ENCODE results near the gene CFAP126.
"Not testable (repeated sequence)": the region's sequence is repeated elsewhere in the genome, so short reads cannot be mapped to it uniquely, and the experiment has no call there.

Gene CFAP126

GRCh38 chr1:161359291-161359690 lies 8.4 kb downstream of the CFAP126 start:
- H3K27ac Mint-ChIP-seq, result peak overlapping the region; percentile 24
- ATAC-seq (ENCODE audit: low read depth), result no peak
- H3K27me3 Mint-ChIP-seq, result no peaks in the 10 kb centered on the region
- peaks cover 19% of the 10 kb centered on the region for H3K36me3 Mint-ChIP-seq
- H3K9me3 Mint-ChIP-seq, result no peaks in the 10 kb centered on the region
- no peak overlapping the region for H3K4me3 Mint-ChIP-seq
- DNase-seq (ENCODE audit: low spot score in 2 of 2), result no peak
- peaks cover 2% of the 10 kb centered on the region for H3K4me1 Mint-ChIP-seq

DNA sequence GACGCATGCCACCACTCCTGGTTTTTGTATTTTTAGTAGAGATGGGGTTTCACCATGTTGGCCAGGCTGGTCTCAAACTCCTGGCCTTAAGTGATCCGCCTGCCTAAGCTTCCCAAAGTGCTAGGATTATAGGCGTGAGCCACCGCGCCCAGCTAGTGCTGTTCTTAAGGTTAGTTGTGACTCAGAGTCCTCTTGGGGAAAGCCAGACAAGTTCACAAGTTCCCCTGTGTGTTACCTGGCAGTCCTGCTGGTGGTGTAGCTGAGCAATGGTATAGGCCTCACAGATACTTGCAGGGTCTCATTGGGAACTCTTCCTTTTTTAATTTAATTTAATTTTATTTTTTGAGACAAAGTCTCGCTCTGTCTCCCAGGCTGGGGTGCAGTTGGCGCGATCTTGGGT lies 10.6 kb downstream of the CFAP126 start:
- Mint-ChIP-seq H3K4me3 (no peak overlapping the region), H3K4me1 (peaks cover 2% of the 10 kb centered on the region), H3K9me3 (no peaks in the 10 kb centered on the region), H3K27ac (no peak overlapping the region), H3K27me3 (no peaks in the 10 kb centered on the region), H3K36me3 (peaks cover 17% of the 10 kb centered on the region)
- DNase-seq (ENCODE audit: low spot score in 2 of 2) (no peak), ATAC-seq (ENCODE audit: low read depth) (no peak)

DNA sequence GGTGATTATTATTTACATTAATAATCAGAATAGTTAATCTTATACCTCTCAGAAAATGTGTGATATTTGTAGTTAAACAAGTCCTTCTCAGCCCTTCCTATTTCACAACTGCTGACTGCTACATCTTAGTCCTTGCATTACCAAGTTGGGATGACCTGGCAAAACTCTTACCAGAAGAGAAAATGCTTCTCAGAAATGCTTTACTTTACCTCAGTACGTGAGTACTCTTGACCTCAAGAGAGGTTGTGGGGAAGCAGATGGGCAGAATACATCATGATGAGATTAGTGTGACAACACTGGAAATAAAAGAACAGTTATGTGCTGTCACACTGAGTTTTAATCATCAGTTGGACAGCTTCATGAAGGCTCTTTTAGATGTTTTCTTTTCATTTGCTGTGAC lies 16.2 kb downstream of the CFAP126 start:
- no peak for DNase-seq (ENCODE audit: low spot score in 2 of 2)
- H3K27ac Mint-ChIP-seq, result no peak overlapping the region
- no peak for ATAC-seq (ENCODE audit: low read depth)
- no peaks in the 10 kb centered on the region for H3K27me3 Mint-ChIP-seq
- no peaks in the 10 kb centered on the region for H3K9me3 Mint-ChIP-seq
- no peaks in the 10 kb centered on the region for H3K4me1 Mint-ChIP-seq
- H3K36me3 Mint-ChIP-seq, result peaks cover 12% of the 10 kb centered on the region
- H3K4me3 Mint-ChIP-seq, result no peak overlapping the region

- H3K27me3 Mint-ChIP-seq, result no peaks in the 10 kb centered on the region
- H3K36me3 Mint-ChIP-seq, result peaks cover 10% of the 10 kb centered on the region
- H3K4me1 Mint-ChIP-seq, result no peaks in the 10 kb centered on the region
- DNase-seq (ENCODE audit: low spot score in 2 of 2), result no peak
- ATAC-seq (ENCODE audit: low read depth), result no peak
- H3K27ac Mint-ChIP-seq, result no peak overlapping the region
- no peaks in the 10 kb centered on the region for H3K9me3 Mint-ChIP-seq
- no peak overlapping the region for H3K4me3 Mint-ChIP-seq
Measured at GRCh38 chr1:161350671-161351070, 17.0 kb downstream of the CFAP126 start.

DNA sequence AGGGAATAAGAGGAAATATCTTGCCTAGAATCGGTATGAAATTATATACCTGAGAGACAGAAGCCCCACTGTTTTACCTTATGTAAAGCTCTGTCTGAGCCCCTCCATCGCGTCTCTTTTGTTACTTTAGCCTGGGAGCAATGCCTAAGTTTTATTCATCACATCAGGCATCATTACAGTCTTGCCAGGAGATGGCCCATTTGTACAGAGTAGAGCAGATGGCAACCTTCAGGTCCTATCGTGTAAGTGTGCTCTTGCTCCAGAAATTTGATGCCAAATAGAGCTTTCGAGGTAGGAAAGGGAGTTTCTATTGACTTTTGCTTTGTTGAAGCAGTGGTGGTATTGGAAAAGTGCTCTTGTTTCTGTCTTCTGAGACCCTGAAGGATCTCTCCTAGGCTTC lies 24.9 kb downstream of the CFAP126 start:
- Mint-ChIP-seq H3K27ac (no peak overlapping the region), H3K9me3 (no peaks in the 10 kb centered on the region), H3K4me1 (peaks cover 3% of the 10 kb centered on the region), H3K27me3 (no peaks in the 10 kb centered on the region), H3K4me3 (no peak overlapping the region), H3K36me3 (peaks cover 16% of the 10 kb centered on the region)
- no peak for ATAC-seq (ENCODE audit: low read depth)
- no peak for DNase-seq (ENCODE audit: low spot score in 2 of 2)

- Mint-ChIP-seq H3K4me1 (peaks cover 3% of the 10 kb centered on the region), H3K4me3 (no peak overlapping the region), H3K27ac (no peak overlapping the region), H3K36me3 (peaks cover 16% of the 10 kb centered on the region), H3K9me3 (no peaks in the 10 kb centered on the region), H3K27me3 (no peaks in the 10 kb centered on the region)
- DNase-seq (ENCODE audit: low spot score in 2 of 2) (no peak), ATAC-seq (ENCODE audit: low read depth) (no peak)
Measured at GRCh38 chr1:161342177-161342576, 25.5 kb downstream of the CFAP126 start.

DNA sequence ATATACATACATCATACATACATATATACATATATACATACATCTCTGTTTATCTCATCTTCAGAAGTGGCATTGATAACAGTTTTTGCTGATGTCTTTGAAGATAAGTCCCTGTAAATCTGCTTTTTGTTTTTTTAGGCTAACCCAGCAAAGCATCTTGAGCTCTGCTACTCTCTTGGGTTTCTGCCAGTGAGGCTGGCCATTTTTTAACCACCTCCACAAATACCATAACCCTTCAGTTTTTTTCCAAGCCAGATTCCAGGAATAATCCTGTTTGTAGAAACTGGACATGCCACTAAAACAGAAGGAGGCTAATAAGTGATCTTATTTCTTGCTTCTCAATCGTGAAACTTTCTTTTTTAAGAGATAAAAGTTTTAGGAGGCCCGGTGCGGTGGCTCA lies 31.9 kb downstream of the CFAP126 start:
- H3K27ac Mint-ChIP-seq, result no peak overlapping the region
- no peak overlapping the region for H3K4me3 Mint-ChIP-seq
- H3K9me3 Mint-ChIP-seq, result no peaks in the 10 kb centered on the region
- ATAC-seq (ENCODE audit: low read depth), result no peak
- no peaks in the 10 kb centered on the region for H3K27me3 Mint-ChIP-seq
- no peaks in the 10 kb centered on the region for H3K4me1 Mint-ChIP-seq
- peaks cover 36% of the 10 kb centered on the region for H3K36me3 Mint-ChIP-seq
- DNase-seq (ENCODE audit: low spot score in 2 of 2), result no peak

- no peaks in the 10 kb centered on the region for H3K9me3 Mint-ChIP-seq
- peaks cover 41% of the 10 kb centered on the region for H3K36me3 Mint-ChIP-seq
- no peaks in the 10 kb centered on the region for H3K4me1 Mint-ChIP-seq
- no peak for DNase-seq (ENCODE audit: low spot score in 2 of 2)
- no peak overlapping the region for H3K27ac Mint-ChIP-seq
- H3K4me3 Mint-ChIP-seq, result no peak overlapping the region
- H3K27me3 Mint-ChIP-seq, result no peaks in the 10 kb centered on the region
- no peak for ATAC-seq (ENCODE audit: low read depth)
Measured at GRCh38 chr1:161333166-161333565, 34.5 kb downstream of the CFAP126 start.

DNA sequence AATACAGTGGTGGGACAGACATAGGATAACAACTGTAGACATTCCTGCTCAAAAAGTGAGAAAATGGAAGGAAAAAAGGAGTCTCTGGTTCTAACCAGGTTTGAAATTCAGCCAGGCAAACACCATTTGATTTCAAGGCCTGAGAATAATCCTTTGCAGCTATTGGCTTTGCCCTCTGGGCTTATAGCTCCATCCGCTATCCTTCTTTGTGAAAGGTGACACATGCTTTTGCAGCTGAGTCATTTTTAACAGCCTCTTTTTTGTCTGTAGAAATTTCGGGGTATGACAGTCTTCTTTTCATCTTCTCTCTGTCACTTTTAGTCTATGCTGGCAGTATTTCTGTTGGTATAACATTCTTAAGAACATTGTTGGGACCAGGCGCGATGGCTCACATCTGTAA lies 37.3 kb downstream of the CFAP126 start:
- DNase-seq (ENCODE audit: low spot score in 2 of 2) (no peak), ATAC-seq (ENCODE audit: low read depth) (no peak)
- Mint-ChIP-seq H3K4me3 (no peak overlapping the region), H3K27ac (peak overlapping the region; percentile 25), H3K27me3 (no peaks in the 10 kb centered on the region), H3K36me3 (peaks cover 48% of the 10 kb centered on the region), H3K4me1 (no peaks in the 10 kb centered on the region), H3K9me3 (no peaks in the 10 kb centered on the region)

DNA sequence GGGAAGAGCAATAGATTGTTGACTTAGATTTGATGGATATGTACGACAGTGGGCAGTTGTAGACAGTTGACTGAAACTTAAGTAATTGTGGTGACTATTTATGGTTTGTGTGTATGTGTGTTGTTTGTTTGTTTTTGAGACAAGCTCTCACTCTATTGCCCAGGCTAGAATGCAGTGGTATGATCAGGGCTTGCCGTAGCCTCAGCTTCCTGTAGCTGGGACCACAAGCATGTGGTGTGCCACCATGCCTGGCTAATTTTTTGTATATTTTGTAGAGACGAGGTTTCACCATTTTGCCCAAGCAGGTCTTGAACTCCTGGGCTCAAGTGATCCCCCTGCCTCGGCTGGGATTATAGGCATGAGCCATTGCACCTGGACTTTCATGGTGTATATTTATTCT lies 43.7 kb downstream of the CFAP126 start:
- Mint-ChIP-seq H3K27me3 (no peaks in the 10 kb centered on the region), H3K4me3 (no peak overlapping the region), H3K36me3 (peaks cover 13% of the 10 kb centered on the region), H3K9me3 (no peaks in the 10 kb centered on the region), H3K4me1 (peaks cover 5% of the 10 kb centered on the region), H3K27ac (no peak overlapping the region)
- ATAC-seq (ENCODE audit: low read depth) (no peak), DNase-seq (ENCODE audit: low spot score in 2 of 2) (no peak)

DNA sequence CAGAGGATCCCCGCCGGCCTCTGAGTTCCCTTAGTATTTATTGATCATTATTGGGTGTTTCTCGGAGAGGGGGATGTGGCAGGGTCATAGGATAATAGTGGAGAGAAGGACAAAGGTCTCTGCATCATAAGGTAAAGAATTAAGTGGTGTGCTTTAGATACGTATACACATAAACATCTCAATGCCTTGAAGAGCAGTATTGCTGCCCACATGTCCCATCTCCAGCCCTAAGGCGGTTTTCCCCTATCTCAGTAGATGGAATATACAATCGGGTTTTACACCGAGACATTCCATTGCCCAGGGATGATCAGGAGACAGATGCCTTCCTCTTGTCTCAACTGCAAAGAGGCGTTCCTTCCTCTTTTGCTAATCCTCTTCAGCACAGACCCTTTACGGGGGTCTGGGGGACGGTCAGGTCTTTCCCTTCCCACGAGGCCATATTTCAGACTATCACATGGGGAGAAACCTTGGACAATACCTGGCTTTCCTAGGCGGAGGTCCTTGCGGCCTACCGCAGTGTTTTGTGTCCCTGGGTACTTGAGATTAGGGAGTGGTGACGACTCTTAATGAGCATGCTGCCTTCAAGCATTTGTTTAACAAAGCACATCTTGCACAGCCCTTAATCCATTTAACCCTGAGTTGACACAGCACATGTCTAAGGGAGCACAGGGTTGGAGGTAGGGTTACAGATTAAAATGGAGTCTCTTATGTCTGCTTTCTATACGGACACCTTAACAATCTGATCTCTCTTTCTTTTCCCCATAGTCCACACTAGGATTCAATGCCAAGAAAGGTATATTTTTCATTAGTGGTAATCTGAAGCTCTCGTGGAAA lies 51.6 kb downstream of the CFAP126 start:
- not testable (repeated sequence) for DNase-seq (ENCODE audit: low spot score in 2 of 2); ATAC-seq (ENCODE audit: low read depth); H3K27ac Mint-ChIP-seq; H3K27me3 Mint-ChIP-seq; H3K36me3 Mint-ChIP-seq; H3K9me3 Mint-ChIP-seq; H3K4me3 Mint-ChIP-seq
- peaks cover 15% of the 10 kb centered on the region for H3K4me1 Mint-ChIP-seq

Data from memory B cell (primary cell).